ENCODE results near the gene MCF2L. TPM values are rescaled to one million over a fixed set of nuclear protein-coding genes. Genes with fewer than 3 reads are reported as not detected.

The MCF2L gene
- polyA plus RNA-seq, 1 donor (not counting 4 experiments of a cell fraction or from before 2014, with no cell fraction given), result 0.14 TPM

GRCh38 chr13:113082198-113083021, 113.4 kb downstream of the MCF2L start:
- FAIRE-seq, result no peak
- dilution Hi-C loops (cut with MboI; ENCODE audit: extremely low pct_ligation_motif_present, low sequenced_read_pairs), result no loop called here
- no peaks in the 10 kb centered on the region for H3K36me3 ChIP-seq (ENCODE audit: control insufficient read depth in 2 of 2, extremely low read depth in 1 of 2, insufficient read depth in 2 of 2, low read length in 2 of 2)

DNA sequence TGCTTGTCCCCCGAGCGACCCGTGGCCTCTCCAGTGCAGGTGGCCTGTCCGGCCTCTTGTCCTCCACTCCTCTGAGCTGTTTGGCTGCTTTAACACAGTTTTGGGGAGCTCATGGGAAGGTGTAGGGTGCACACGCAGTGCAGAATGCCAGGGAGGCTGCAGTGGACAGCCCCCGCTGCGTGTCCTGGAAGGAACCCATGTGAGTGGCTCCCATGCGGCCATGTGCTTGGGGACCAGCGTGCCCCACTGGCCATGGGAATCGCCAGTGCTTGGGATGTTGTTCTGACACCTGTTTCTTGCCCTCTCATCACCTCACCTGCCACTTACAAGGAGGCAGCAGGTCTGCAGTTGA, 114.0 kb downstream of the MCF2L start:
- dilution Hi-C loops (cut with MboI; ENCODE audit: extremely low pct_ligation_motif_present, low sequenced_read_pairs), result no loop called here
- no peak overlapping the region for H3K9ac ChIP-seq (ENCODE audit: control insufficient read depth, extremely low read depth, insufficient read depth, low read length)
- peaks cover 6% of the 10 kb centered on the region for H3K27me3 ChIP-seq (ENCODE audit: control insufficient read depth, extremely low read depth, insufficient read depth, low read length)
- no peak overlapping the region for H2AFZ ChIP-seq (ENCODE audit: control insufficient read depth, low read length)
- FAIRE-seq (no peak), DNase-seq (ENCODE audit: low read depth, low spot score) (no peak)
- H3K27ac ChIP-seq (ENCODE audit: control insufficient read depth, insufficient read depth, low read length), result no peak overlapping the region
- no peaks in the 10 kb centered on the region for H3K4me1 ChIP-seq (ENCODE audit: control insufficient read depth, extremely low read depth, insufficient read depth, low read length)
- no peaks in the 10 kb centered on the region for H3K9me3 ChIP-seq (ENCODE audit: control insufficient read depth, low read depth, low read length)
- H3K36me3 ChIP-seq (ENCODE audit: control insufficient read depth in 2 of 2, extremely low read depth in 1 of 2, insufficient read depth in 2 of 2, low read length in 2 of 2), result no peaks in the 10 kb centered on the region
- H3K4me3 ChIP-seq (ENCODE audit: control insufficient read depth in 2 of 3, extremely low read depth in 1 of 3, insufficient read depth in 2 of 3, low read depth in 1 of 3, low read length in 3 of 3), result no peak overlapping the region
- no peak for TF ChIP-seq CTCF (optimal IDR thresholded peaks at IDR 0.05 in 1 of 3, IDR thresholded peaks at IDR 0.05 in 1 of 3, conservative IDR thresholded peaks at IDR 0.05 in 1 of 3; ENCODE audit: extremely low read depth in 1 of 3, insufficient read depth in 2 of 3, low read length in 3 of 3)
- no peak for TF ChIP-seq EZH2 (IDR thresholded peaks at IDR 0.05; ENCODE audit: low read length)
- H3K9me1 ChIP-seq (ENCODE audit: control insufficient read depth, extremely low read depth, insufficient read depth, low read length), result no peaks in the 10 kb centered on the region
- H3K4me2 ChIP-seq (ENCODE audit: control insufficient read depth, extremely low read depth, insufficient read depth, low read depth, low read length), result no peak overlapping the region
- no peaks in the 10 kb centered on the region for H4K20me1 ChIP-seq (ENCODE audit: control insufficient read depth, extremely low read depth, insufficient read depth, low read length)
- H3K79me2 ChIP-seq (ENCODE audit: control insufficient read depth, insufficient read depth, low read length), result no peaks in the 10 kb centered on the region

More at GRCh38 chr13:113082198-113083021, 113.4 kb downstream of the MCF2L start:
- Histone ChIP-seq H3K4me1 (ENCODE audit: control insufficient read depth, extremely low read depth, insufficient read depth, low read length) (no peaks in the 10 kb centered on the region), H3K9me3 (ENCODE audit: control insufficient read depth, low read depth, low read length) (no peaks in the 10 kb centered on the region), H3K27me3 (ENCODE audit: control insufficient read depth, extremely low read depth, insufficient read depth, low read length) (peaks cover 6% of the 10 kb centered on the region), H3K4me2 (ENCODE audit: control insufficient read depth, extremely low read depth, insufficient read depth, low read depth, low read length) (no peak overlapping the region), H3K9ac (ENCODE audit: control insufficient read depth, extremely low read depth, insufficient read depth, low read length) (no peak overlapping the region), H4K20me1 (ENCODE audit: control insufficient read depth, extremely low read depth, insufficient read depth, low read length) (no peaks in the 10 kb centered on the region), H3K9me1 (ENCODE audit: control insufficient read depth, extremely low read depth, insufficient read depth, low read length) (no peaks in the 10 kb centered on the region), H3K4me3 (ENCODE audit: control insufficient read depth in 2 of 3, extremely low read depth in 1 of 3, insufficient read depth in 2 of 3, low read depth in 1 of 3, low read length in 3 of 3) (no peak overlapping the region), H3K79me2 (ENCODE audit: control insufficient read depth, insufficient read depth, low read length) (no peaks in the 10 kb centered on the region), H3K27ac (ENCODE audit: control insufficient read depth, insufficient read depth, low read length) (no peak overlapping the region), H2AFZ (ENCODE audit: control insufficient read depth, low read length) (no peak overlapping the region)
- TF ChIP-seq CTCF (optimal IDR thresholded peaks at IDR 0.05 in 1 of 3, IDR thresholded peaks at IDR 0.05 in 1 of 3, conservative IDR thresholded peaks at IDR 0.05 in 1 of 3; ENCODE audit: extremely low read depth in 1 of 3, insufficient read depth in 2 of 3, low read length in 3 of 3) (no peak), EZH2 (IDR thresholded peaks at IDR 0.05; ENCODE audit: low read length) (no peak)
- no peak for DNase-seq (ENCODE audit: low read depth, low spot score)

Measured in keratinocyte (primary cell).